GM12892 (cell line): Measurements from ENCODE around the gene NBPF11.
"Not testable (repeated sequence)": the region's sequence is repeated elsewhere in the genome, so short reads cannot be mapped to it uniquely, and the experiment has no call there.

Experiments used
- POLR2A ChIP-seq: IDR thresholded peaks from 2 replicates; pipeline ENCODE4 v1.6.1; 2011; ENCODE audit warnings: low read depth, low read length, control low read depth
- POLR2AphosphoS5 ChIP-seq: IDR thresholded peaks from 2 replicates; pipeline ENCODE4 v1.6.1; 2011; ENCODE audit warnings: low read depth, low read length, control low read depth
- TAF1 ChIP-seq: IDR thresholded peaks from 2 replicates; pipeline ENCODE4 v1.6.1; 2011; ENCODE audit warnings: low read depth, mild to moderate bottlenecking, control low read depth, low read length, borderline replicate concordance

- TF ChIP-seq POLR2A, POLR2AphosphoS5, TAF1: not testable (repeated sequence)
Measured at GRCh38 chr1:148175414-148175813, 23.3 kb upstream of the NBPF11 start.
